ENCODE measurements around the gene MMP11.

Gene MMP11

GRCh38 chr22:23783265-23784150 is 10.9 kb downstream of the MMP11 start:
- Histone ChIP-seq H3K4me1 (ENCODE audit: insufficient read depth, poor library complexity, severe bottlenecking) (peaks cover 11% of the 10 kb centered on the region), H3K36me3 (ENCODE audit: low read depth) (peaks cover 3% of the 10 kb centered on the region; the same call in 1 of the 2 replicates), H3K27ac (ENCODE audit: poor library complexity, severe bottlenecking) (no peak overlapping the region), H3K27me3 (ENCODE audit: insufficient read depth, poor library complexity, severe bottlenecking) (no peaks in the 10 kb centered on the region), H3K9me3 (ENCODE audit: severe bottlenecking) (no peaks in the 10 kb centered on the region), H3K4me3 (ENCODE audit: severe bottlenecking) (no peak overlapping the region)
- ATAC-seq (ENCODE audit: low read depth) (no peak), DNase-seq (ENCODE audit: low spot score) (no peak)
- TF ChIP-seq, protein P1, sequence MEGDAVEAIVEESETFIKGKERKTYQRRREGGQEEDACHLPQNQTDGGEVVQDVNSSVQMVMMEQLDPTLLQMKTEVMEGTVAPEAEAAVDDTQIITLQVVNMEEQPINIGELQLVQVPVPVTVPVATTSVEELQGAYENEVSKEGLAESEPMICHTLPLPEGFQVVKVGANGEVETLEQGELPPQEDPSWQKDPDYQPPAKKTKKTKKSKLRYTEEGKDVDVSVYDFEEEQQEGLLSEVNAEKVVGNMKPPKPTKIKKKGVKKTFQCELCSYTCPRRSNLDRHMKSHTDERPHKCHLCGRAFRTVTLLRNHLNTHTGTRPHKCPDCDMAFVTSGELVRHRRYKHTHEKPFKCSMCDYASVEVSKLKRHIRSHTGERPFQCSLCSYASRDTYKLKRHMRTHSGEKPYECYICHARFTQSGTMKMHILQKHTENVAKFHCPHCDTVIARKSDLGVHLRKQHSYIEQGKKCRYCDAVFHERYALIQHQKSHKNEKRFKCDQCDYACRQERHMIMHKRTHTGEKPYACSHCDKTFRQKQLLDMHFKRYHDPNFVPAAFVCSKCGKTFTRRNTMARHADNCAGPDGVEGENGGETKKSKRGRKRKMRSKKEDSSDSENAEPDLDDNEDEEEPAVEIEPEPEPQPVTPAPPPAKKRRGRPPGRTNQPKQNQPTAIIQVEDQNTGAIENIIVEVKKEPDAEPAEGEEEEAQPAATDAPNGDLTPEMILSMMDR (IDR thresholded peaks at IDR 0.05; ENCODE audit: poor library complexity, severe bottlenecking) = no peak

DNA sequence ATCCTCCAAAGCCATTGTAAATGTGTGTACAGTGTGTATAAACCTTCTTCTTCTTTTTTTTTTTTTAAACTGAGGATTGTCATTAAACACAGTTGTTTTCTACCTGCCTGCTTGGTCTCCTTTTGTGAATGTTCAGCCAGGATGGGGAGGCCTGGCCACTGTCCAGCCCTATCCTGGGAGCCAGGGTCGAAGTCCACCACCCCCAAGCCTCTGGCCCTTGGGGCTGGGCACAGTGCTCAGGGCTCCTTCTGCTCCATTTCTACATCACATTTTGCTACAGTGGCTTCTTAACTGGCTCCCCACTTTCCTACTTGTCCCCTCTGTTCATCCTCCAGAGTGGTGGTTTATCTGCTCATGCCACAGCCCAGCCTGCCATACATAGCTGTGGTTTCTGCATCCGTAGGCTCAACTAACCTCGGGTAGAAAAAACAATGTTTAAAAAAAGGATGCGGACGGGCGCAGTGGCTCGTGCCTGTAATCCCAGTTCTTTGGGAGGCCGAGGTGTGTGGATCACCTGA is 11.6 kb downstream of the MMP11 start:
- Histone ChIP-seq H3K27ac (ENCODE audit: poor library complexity, severe bottlenecking) (no peak overlapping the region), H3K4me1 (ENCODE audit: insufficient read depth, poor library complexity, severe bottlenecking) (peaks cover 11% of the 10 kb centered on the region), H3K36me3 (ENCODE audit: low read depth) (peaks cover 9% of the 10 kb centered on the region), H3K9me3 (ENCODE audit: severe bottlenecking) (no peaks in the 10 kb centered on the region), H3K4me3 (ENCODE audit: severe bottlenecking) (no peak overlapping the region), H3K27me3 (ENCODE audit: insufficient read depth, poor library complexity, severe bottlenecking) (no peaks in the 10 kb centered on the region)
- ATAC-seq (ENCODE audit: low read depth) (no peak), DNase-seq (ENCODE audit: low spot score) (no peak)
- TF ChIP-seq, protein P1 (IDR thresholded peaks at IDR 0.05; ENCODE audit: poor library complexity, severe bottlenecking) = no peak

GRCh38 chr22:23786261-23786710 is 13.6 kb downstream of the MMP11 start:
- DNase-seq (ENCODE audit: low spot score) (no peak), ATAC-seq (ENCODE audit: low read depth) (no peak)
- Histone ChIP-seq H3K27me3 (ENCODE audit: insufficient read depth, poor library complexity, severe bottlenecking) (no peaks in the 10 kb centered on the region), H3K9me3 (ENCODE audit: severe bottlenecking) (no peaks in the 10 kb centered on the region), H3K4me3 (ENCODE audit: severe bottlenecking) (peak overlapping the region; percentile 92), H3K4me1 (ENCODE audit: insufficient read depth, poor library complexity, severe bottlenecking) (peaks cover 8% of the 10 kb centered on the region), H3K36me3 (ENCODE audit: low read depth) (peaks cover 27% of the 10 kb centered on the region), H3K27ac (ENCODE audit: poor library complexity, severe bottlenecking) (peak overlapping the region; percentile 85)
- TF ChIP-seq, protein P1 (IDR thresholded peaks at IDR 0.05; ENCODE audit: poor library complexity, severe bottlenecking) = no peak

GRCh38 chr22:23786752-23787599 is 14.3 kb downstream of the MMP11 start, which contains the start of gene SMARCB1:
TSS of gene SMARCB1 (plus strand) at chr22:23786966. CDS start at chr22:23787170, 204 bp downstream.
- peak within 1 kb of the TSS; percentile 92 for H3K4me3 ChIP-seq (ENCODE audit: severe bottlenecking)

More at GRCh38 chr22:23786752-23787599, 14.3 kb downstream of the MMP11 start, which contains the start of gene SMARCB1:
- Histone ChIP-seq H3K9me3 (ENCODE audit: severe bottlenecking) (no peaks in the 10 kb centered on the region), H3K4me1 (ENCODE audit: insufficient read depth, poor library complexity, severe bottlenecking) (peaks cover 1% of the 10 kb centered on the region), H3K36me3 (ENCODE audit: low read depth) (peaks cover 34% of the 10 kb centered on the region), H3K27me3 (ENCODE audit: insufficient read depth, poor library complexity, severe bottlenecking) (no peaks in the 10 kb centered on the region), H3K27ac (ENCODE audit: poor library complexity, severe bottlenecking) (peak within 1 kb of the TSS; percentile 85)
- TF ChIP-seq, protein P1 (IDR thresholded peaks at IDR 0.05; ENCODE audit: poor library complexity, severe bottlenecking) = no peak
- ATAC-seq (ENCODE audit: low read depth) = peak; percentile 72
- peak; percentile 87 for DNase-seq (ENCODE audit: low spot score)

Measured in RWPE2 (cell line).